CD4-positive, alpha-beta T cell treated with Interferon gamma for 1 hour (primary cell): Measurements from ENCODE around the gene PLA2G15.

Source experiments
- DNase-seq: peaks from one replicate; pipeline ENCODE4 v3.0.0-alpha.2; 2020

Gene PLA2G15

GRCh38 chr16:68299571-68300453, 54.6 kb downstream of the PLA2G15 start:
- no peak for DNase-seq

GRCh38 chr16:68300734-68301459, 55.7 kb downstream of the PLA2G15 start:
- no peak for DNase-seq

GRCh38 chr16:68306633-68307032, 61.5 kb downstream of the PLA2G15 start:
- DNase-seq, result no peak

GRCh38 chr16:68309799-68310198, 64.6 kb downstream of the PLA2G15 start:
- no peak for DNase-seq

GRCh38 chr16:68310437-68310773, 65.2 kb downstream of the PLA2G15 start:
- DNase-seq, result no peak
